IPS-15b (cell line): ENCODE results near the gene KRABD2.
"Not testable (repeated sequence)": the region's sequence is repeated elsewhere in the genome, so short reads cannot be mapped to it uniquely, and the experiment has no call there.

Experiments used
- H3K27me3 ChIP-seq: one replicate; pipeline ENCODE4 v1.6.1; 2013; ENCODE audit warnings: low read length; ENCODE audit not compliant: control insufficient read depth, insufficient read depth
- H3K36me3 ChIP-seq: one replicate; pipeline ENCODE4 v1.6.1; 2013; ENCODE audit warnings: low read length; ENCODE audit not compliant: control insufficient read depth, insufficient read depth
- H3K4me1 ChIP-seq: one replicate; pipeline ENCODE4 v1.6.1; 2013; ENCODE audit warnings: mild to moderate bottlenecking, low read length; ENCODE audit not compliant: control insufficient read depth, insufficient read depth
- H3K4me3 ChIP-seq: one replicate; pipeline ENCODE4 v1.5.1; 2013; ENCODE audit warnings: low read depth, low read length
- H3K9ac ChIP-seq: one replicate; pipeline ENCODE4 v1.6.1; 2013; ENCODE audit warnings: low read depth, mild to moderate bottlenecking, low read length
- H3K9me3 ChIP-seq: one replicate; pipeline ENCODE4 v1.6.1; 2013; ENCODE audit warnings: mild to moderate bottlenecking, low read length; ENCODE audit not compliant: control insufficient read depth, insufficient read depth

KRABD2 gene

DNA sequence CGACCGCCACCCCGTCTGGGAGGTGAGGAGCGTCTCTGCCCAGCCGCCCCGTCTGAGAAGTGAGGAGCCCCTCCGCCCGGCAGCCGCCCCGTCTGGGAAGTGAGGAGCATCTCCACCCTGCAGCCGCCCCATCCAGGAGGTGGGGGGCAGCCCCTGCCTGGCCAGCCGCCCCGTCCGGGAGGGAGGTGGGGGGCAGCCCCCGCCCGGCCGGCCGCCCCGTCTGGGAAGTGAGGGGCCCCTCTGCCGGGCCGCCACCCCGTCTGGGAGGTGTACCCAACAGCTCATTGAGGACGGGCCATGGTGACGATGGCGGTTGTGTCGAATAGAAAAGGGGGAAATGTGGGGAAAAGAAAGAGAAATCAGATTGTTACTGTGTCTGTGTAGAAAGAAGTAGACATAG is 2.6 kb downstream of the KRABD2 start:
- not testable (repeated sequence) for H3K9me3 ChIP-seq, H3K4me1 ChIP-seq, H3K27me3 ChIP-seq, H3K4me3 ChIP-seq, H3K9ac ChIP-seq
- peaks cover 21% of the 10 kb centered on the region for H3K36me3 ChIP-seq

DNA sequence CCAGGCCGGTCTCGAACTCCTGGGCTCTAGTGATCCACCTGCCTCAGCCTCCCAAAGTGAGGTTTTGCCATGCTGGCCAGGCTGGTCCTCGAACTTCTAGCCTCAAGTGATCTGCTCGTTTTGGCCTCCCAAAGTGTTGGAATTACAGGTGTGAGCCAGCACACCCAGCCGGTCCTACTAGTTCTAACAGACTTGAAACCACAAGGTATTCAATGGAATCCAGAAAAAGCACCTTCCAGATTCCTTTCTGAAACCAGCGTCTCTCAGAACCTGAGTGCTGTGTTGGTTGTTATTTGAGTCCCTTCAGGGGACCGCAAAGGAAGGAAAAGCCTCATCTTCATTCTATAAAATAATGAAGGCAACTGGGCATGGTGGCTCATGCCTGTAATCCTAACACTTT is 4.1 kb downstream of the KRABD2 start:
- H3K27me3 ChIP-seq: no peaks in the 10 kb centered on the region
- H3K36me3 ChIP-seq: peaks cover 7% of the 10 kb centered on the region
- no peaks in the 10 kb centered on the region for H3K4me1 ChIP-seq
- H3K9ac ChIP-seq: no peak overlapping the region
- no peak overlapping the region for H3K4me3 ChIP-seq
- H3K9me3 ChIP-seq: no peaks in the 10 kb centered on the region

DNA sequence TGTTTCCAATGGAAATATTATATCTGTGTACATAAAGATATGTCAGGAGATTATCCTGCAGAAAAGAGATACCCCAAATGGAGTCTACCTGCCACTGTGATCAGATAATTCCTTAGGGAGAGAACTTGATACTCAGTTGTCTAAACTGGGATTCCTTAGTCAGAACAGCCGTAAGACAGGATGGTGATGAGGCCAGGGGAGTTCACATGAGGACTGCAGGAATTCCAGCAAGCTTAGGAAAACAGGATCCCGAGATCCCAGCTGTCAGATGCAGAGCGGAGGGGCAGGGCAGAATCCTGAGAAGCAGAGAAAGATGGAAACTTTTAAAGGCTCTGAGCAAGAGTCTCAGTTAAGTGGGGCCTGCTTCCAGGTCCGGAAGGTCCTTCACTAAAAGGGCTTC is 4.7 kb downstream of the KRABD2 start:
- no peak overlapping the region for H3K9ac ChIP-seq
- H3K4me1 ChIP-seq: no peaks in the 10 kb centered on the region
- H3K4me3 ChIP-seq: no peak overlapping the region
- no peaks in the 10 kb centered on the region for H3K9me3 ChIP-seq
- peaks cover 7% of the 10 kb centered on the region for H3K36me3 ChIP-seq
- no peaks in the 10 kb centered on the region for H3K27me3 ChIP-seq

DNA sequence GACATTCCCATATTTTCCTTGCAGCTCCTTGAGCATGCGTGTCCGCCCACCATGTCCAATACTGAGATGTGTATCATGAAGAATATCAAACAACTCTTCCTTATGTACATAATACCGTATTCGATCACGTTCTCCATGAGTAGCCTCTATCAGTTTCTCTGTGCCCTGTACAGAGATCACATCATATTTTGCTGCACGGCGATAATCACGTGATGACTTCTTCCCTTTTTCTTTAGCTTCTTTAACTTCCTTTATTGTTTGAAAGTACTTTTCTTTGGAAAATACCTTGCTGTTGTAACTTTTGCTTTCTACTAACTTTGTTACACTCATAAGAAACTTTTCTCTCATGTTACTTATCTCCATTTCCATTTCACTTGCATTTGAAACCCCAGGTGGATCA is 6.6 kb downstream of the KRABD2 start:
- Histone ChIP-seq H3K9me3 (no peaks in the 10 kb centered on the region), H3K4me3 (no peak overlapping the region), H3K36me3 (peaks cover 7% of the 10 kb centered on the region), H3K27me3 (no peaks in the 10 kb centered on the region), H3K9ac (no peak overlapping the region), H3K4me1 (no peaks in the 10 kb centered on the region)

DNA sequence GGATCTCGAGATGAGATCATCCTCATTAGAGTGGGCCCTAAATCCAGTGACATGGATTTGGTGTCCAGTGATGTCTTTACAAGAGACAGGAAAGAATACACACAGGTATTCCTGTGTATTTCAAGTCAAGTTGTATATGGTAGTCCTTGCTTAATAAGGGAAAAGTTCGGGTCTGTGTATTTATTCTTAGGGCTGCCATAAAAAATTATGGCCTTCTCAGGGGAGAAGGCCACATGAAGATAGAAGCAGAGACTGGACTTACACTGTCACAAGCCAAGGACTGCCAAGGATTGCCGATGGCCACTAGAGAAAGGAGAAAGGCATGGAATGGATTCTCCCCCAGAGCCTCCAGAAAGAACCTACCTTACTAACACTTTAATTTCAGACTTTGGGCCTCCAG is 8.3 kb downstream of the KRABD2 start:
- H3K36me3 ChIP-seq: peaks cover 7% of the 10 kb centered on the region
- H3K9me3 ChIP-seq: no peaks in the 10 kb centered on the region
- no peaks in the 10 kb centered on the region for H3K4me1 ChIP-seq
- no peak overlapping the region for H3K9ac ChIP-seq
- no peaks in the 10 kb centered on the region for H3K27me3 ChIP-seq
- H3K4me3 ChIP-seq: no peak overlapping the region

DNA sequence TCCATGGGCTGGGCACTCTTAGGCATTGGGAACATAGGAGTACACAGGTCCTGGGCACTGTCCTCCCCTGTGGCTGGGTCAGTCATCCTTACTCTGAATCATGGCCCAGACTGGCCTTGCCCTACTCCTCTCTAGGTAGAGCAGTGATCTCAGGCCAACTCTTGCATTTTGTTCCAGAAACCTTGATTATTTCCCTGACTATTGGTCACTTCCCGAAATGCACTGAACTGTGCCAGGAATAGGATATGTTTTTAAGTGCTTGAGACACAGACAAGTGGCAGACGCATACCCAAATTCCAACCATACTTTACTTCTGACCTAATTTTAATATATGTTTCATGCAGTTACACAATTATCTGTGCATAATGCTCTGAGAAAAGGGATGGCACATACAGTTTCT is 10.3 kb downstream of the KRABD2 start:
- Histone ChIP-seq H3K4me3 (no peak overlapping the region), H3K9me3 (no peaks in the 10 kb centered on the region), H3K36me3 (peaks cover 7% of the 10 kb centered on the region), H3K9ac (no peak overlapping the region), H3K4me1 (no peaks in the 10 kb centered on the region), H3K27me3 (no peaks in the 10 kb centered on the region)

DNA sequence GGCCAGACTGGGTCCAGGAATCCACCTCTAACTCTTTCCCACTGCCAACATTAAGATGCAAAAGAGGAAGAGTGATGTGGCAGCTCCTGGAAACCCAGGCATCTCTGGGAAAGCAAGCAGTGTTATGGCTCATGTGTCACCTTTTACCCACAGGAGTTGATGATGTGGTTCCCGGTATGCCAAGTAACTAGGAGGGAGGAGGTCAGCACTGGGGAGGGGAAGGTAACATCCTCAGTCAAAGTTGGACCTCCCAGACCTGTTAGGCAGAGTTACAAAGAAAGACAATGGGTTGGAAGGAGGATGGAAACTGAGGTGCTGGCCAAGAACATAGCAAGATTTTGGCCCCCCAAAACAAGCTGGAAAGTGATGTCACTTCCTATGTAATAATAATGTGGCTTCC is 11.4 kb downstream of the KRABD2 start:
- Histone ChIP-seq H3K27me3 (no peaks in the 10 kb centered on the region), H3K9ac (no peak overlapping the region), H3K4me1 (no peaks in the 10 kb centered on the region), H3K36me3 (peaks cover 7% of the 10 kb centered on the region), H3K4me3 (no peak overlapping the region), H3K9me3 (no peaks in the 10 kb centered on the region)

DNA sequence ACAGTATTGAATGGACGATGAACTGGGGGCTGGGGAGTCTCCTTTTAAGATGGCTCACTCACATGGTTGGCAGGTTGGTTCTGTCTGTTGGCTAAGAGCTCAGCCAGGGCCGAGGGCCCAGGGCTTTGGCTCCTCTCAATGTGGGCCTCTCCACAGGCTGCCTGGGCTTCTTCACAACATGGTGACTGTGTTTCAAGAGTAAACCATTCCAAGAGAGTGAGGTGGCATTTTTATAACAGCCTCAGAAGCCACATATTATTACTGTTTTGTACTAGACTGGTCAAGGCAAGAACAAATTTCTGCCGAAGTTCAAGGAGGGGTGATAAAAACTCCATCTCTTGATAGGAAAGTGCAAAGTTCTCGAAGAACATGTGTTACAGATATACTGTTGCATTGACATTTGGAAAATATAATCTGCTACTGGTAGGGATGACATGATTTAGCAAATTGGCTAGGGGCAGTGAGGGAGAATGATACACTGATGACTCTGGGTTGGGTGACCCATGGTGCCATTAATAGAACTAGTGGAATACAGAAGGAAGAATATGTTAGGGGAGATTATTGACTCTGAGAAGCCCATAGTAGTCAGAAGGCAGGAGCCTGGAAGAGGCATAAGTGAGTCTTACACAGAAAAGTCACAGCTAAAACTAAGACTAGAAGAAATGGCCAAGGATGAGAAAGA is 13.7 kb downstream of the KRABD2 start:
- Histone ChIP-seq H3K9ac (no peak overlapping the region), H3K27me3 (no peaks in the 10 kb centered on the region), H3K4me3 (no peak overlapping the region), H3K36me3 (no peaks in the 10 kb centered on the region), H3K9me3 (no peaks in the 10 kb centered on the region), H3K4me1 (peaks cover 7% of the 10 kb centered on the region)

DNA sequence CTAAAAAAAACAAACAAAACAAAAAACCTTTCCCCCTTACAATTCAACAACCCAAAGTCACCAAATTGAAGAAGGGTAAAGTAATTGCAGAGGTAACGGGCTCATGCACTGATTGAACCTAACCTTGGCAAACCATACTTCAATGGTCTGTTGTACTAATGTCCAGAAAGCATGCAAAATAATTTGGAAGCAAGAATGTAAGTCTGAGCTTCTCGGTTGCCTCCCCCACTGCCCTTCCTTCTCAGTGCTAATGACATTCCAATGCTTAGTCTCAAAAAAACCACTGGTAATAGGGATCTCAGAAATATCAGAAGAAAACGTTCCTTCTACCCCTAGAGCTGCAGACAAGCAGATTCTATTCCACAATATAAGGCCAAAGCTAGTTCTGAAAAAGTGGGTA is 15.8 kb downstream of the KRABD2 start:
- H3K4me1 ChIP-seq: peaks cover 7% of the 10 kb centered on the region
- H3K9ac ChIP-seq: no peak overlapping the region
- H3K36me3 ChIP-seq: no peaks in the 10 kb centered on the region
- no peaks in the 10 kb centered on the region for H3K9me3 ChIP-seq
- H3K27me3 ChIP-seq: no peaks in the 10 kb centered on the region
- H3K4me3 ChIP-seq: no peak overlapping the region

DNA sequence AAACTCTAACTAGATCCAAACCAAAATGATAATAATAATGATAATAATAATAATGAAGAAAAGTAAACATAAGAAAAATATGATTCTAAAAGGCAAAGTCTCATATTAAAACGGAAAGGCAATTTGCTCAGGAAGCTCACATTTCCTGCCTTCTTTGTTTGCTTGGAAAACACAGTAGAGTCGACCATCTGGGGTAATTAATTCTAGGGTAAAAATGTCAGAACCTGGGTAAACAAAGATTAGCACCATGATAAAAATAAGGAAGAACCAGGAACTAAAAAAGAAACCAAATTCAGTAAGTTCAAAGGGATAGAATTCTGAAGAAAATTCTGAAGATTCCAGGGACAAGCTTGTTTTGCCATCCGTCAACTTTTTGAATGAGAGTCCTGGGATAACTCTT is 16.2 kb downstream of the KRABD2 start:
- H3K9ac ChIP-seq: no peak overlapping the region
- no peaks in the 10 kb centered on the region for H3K27me3 ChIP-seq
- no peaks in the 10 kb centered on the region for H3K36me3 ChIP-seq
- peaks cover 7% of the 10 kb centered on the region for H3K4me1 ChIP-seq
- no peaks in the 10 kb centered on the region for H3K9me3 ChIP-seq
- no peak overlapping the region for H3K4me3 ChIP-seq

DNA sequence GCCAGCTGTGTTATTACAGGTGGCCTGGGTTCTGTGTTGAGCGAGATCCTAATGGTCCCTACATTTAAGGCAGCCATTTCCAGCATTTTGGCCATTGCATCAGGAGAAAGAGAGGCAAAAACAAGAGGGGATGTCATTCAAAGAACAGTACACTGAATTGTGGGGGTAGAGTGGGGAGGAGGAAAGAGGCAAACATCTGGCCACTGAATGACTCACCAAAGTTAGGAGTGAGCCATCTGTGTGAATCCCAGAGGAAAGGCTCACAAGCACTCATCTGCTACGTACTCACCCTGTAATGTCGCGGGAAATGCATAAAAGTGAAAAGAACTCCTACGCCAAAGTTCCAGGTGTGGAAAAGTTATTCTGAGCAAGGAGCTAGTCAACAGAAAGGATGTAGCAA is 16.7 kb downstream of the KRABD2 start:
- H3K9ac ChIP-seq: no peak overlapping the region

DNA sequence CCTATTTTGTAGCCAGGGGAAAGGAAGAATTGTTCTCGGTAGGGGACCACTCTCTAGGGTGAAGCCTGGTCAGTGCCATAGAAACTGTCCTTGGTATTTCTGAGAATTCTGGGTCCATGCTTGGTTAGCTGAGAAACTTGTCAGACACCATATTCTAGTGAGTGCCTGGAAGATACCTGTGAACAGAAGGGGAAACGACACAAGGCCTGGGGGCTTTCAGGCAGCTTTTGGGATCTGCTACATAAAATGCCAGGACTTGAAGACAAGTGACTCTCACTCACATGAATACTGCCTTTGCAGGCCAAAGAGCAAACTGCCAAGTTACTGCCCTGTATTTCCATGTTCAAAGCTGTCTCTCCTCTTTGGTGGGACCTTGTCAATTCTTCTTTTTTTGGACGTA is 18.6 kb downstream of the KRABD2 start:
- H3K27me3 ChIP-seq: no peaks in the 10 kb centered on the region
- H3K4me1 ChIP-seq: peaks cover 12% of the 10 kb centered on the region

More for the DNA sequence above, 16.7 kb downstream of the KRABD2 start:
- H3K36me3 ChIP-seq: no peaks in the 10 kb centered on the region
- no peaks in the 10 kb centered on the region for H3K27me3 ChIP-seq
- no peak overlapping the region for H3K4me3 ChIP-seq
- H3K9me3 ChIP-seq: no peaks in the 10 kb centered on the region
- peaks cover 7% of the 10 kb centered on the region for H3K4me1 ChIP-seq

More for the DNA sequence above, 18.6 kb downstream of the KRABD2 start:
- Histone ChIP-seq H3K4me3 (no peak overlapping the region), H3K9me3 (no peaks in the 10 kb centered on the region), H3K9ac (no peak overlapping the region), H3K36me3 (no peaks in the 10 kb centered on the region)
